ENCODE results near the gene PGPEP1.
A peak's percentile ranks its signal among the peaks of the same experiment; 100 is the strongest.

PGPEP1 gene

DNA sequence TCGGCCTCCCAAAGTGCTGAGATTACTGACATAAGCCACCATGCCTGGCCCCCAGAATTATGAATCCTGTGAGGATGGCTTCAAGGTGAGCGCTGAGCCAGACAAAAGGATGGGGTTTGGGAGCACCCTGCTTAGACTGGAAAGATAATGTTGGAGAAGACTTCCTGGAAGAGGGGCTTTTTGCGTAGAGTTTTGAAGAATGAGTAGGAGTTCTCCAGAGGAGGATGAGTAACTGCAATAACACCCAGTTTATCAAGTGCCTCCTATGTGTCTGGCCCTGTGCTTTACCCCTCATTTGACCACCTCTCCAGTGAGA lies 44.9 kb downstream of the PGPEP1 start:
- peaks cover 9% of the 10 kb centered on the region for H3K4me1 ChIP-seq (ENCODE audit: insufficient read depth, low read length, severe bottlenecking)
- H3K9ac ChIP-seq (ENCODE audit: low read length): no peak overlapping the region
- no peaks in the 10 kb centered on the region for H3F3A ChIP-seq (ENCODE audit: insufficient read depth, low read length)
- H3K4me2 ChIP-seq (ENCODE audit: low read length): no peak overlapping the region
- H3K79me2 ChIP-seq (ENCODE audit: insufficient read depth, low read length): no peaks in the 10 kb centered on the region
- H3K9me3 ChIP-seq (ENCODE audit: low read length): no peaks in the 10 kb centered on the region
- H4K20me1 ChIP-seq (ENCODE audit: insufficient read depth, low read length): no peaks in the 10 kb centered on the region
- H3K9me2 ChIP-seq (ENCODE audit: low read depth, low read length): no peaks in the 10 kb centered on the region
- peaks cover 23% of the 10 kb centered on the region; the same call in 1 of the 2 replicates for H3K27me3 ChIP-seq (ENCODE audit: insufficient read depth, low read length)
- H3K27ac ChIP-seq (ENCODE audit: low read depth, low read length, poor library complexity, severe bottlenecking): no peak overlapping the region
- TF ChIP-seq, protein P1, sequence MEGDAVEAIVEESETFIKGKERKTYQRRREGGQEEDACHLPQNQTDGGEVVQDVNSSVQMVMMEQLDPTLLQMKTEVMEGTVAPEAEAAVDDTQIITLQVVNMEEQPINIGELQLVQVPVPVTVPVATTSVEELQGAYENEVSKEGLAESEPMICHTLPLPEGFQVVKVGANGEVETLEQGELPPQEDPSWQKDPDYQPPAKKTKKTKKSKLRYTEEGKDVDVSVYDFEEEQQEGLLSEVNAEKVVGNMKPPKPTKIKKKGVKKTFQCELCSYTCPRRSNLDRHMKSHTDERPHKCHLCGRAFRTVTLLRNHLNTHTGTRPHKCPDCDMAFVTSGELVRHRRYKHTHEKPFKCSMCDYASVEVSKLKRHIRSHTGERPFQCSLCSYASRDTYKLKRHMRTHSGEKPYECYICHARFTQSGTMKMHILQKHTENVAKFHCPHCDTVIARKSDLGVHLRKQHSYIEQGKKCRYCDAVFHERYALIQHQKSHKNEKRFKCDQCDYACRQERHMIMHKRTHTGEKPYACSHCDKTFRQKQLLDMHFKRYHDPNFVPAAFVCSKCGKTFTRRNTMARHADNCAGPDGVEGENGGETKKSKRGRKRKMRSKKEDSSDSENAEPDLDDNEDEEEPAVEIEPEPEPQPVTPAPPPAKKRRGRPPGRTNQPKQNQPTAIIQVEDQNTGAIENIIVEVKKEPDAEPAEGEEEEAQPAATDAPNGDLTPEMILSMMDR (IDR thresholded peaks at IDR 0.05; ENCODE audit: low read length): no peak
- no peak for TF ChIP-seq EZH2 (IDR thresholded peaks at IDR 0.05; ENCODE audit: borderline replicate concordance, low read length)
- no peaks in the 10 kb centered on the region for H3K36me3 ChIP-seq (ENCODE audit: insufficient read depth, low read length)
- no peak overlapping the region for H2AFZ ChIP-seq (ENCODE audit: low read length)
- no peak overlapping the region for H3K4me3 ChIP-seq (ENCODE audit: low read depth, low read length, poor library complexity, severe bottlenecking)

DNA sequence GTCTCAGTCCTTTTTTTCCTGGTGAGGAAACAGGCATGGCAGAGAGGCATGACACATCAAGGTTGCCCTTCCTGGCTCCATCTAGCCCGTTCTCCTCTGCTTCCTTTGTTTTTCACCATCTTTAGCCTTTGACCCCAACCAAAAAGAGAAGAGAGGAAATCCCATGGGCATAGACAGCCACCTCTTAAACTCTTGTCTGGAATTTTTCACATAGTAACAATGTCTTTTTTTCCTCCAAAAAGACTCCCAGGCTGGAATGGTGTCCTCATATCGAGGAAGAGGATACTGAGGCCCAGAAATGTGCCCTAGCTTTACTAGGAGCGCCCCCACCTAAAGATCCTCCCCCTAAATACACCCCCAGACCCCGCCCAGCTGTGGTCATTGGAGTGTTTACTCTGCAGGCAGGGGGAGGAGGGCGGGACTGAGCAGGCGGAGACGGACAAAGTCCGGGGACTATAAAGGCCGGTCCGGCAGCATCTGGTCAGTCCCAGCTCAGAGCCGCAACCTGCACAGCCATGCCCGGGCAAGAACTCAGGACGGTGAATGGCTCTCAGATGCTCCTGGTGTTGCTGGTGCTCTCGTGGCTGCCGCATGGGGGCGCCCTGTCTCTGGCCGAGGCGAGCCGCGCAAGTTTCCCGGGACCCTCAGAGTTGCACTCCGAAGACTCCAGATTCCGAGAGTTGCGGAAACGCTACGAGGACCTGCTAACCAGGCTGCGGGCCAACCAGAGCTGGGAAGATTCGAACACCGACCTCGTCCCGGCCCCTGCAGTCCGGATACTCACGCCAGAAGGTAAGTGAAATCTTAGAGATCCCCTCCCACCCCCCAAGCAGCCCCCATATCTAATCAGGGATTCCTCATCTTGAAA lies 45.5 kb downstream of the PGPEP1 start, which contains the start of gene GDF15:
GDF15 (plus strand) TSS at position 484 of the 868 bp plus-strand sequence; CDS start at position 516, 32 bp downstream.
- no peaks in the 10 kb centered on the region for H4K20me1 ChIP-seq (ENCODE audit: insufficient read depth, low read length)
- H3K9me3 ChIP-seq (ENCODE audit: low read length): no peaks in the 10 kb centered on the region
- H3K36me3 ChIP-seq (ENCODE audit: insufficient read depth, low read length): no peaks in the 10 kb centered on the region
- H3K4me1 ChIP-seq (ENCODE audit: insufficient read depth, low read length, severe bottlenecking): peaks cover 9% of the 10 kb centered on the region
- peaks cover 23% of the 10 kb centered on the region; the same call in 1 of the 2 replicates for H3K27me3 ChIP-seq (ENCODE audit: insufficient read depth, low read length)
- no peak within 1 kb of the TSS for H3K4me2 ChIP-seq (ENCODE audit: low read length)
- no peaks in the 10 kb centered on the region for H3F3A ChIP-seq (ENCODE audit: insufficient read depth, low read length)
- no peaks in the 10 kb centered on the region for H3K9me2 ChIP-seq (ENCODE audit: low read depth, low read length)
- H3K79me2 ChIP-seq (ENCODE audit: insufficient read depth, low read length): no peaks in the 10 kb centered on the region
- TF ChIP-seq, protein P1 (IDR thresholded peaks at IDR 0.05; ENCODE audit: low read length): peak; percentile 73
- TF ChIP-seq EZH2 (IDR thresholded peaks at IDR 0.05; ENCODE audit: borderline replicate concordance, low read length): no peak
- no peak within 1 kb of the TSS for H2AFZ ChIP-seq (ENCODE audit: low read length)
- no peak within 1 kb of the TSS for H3K4me3 ChIP-seq (ENCODE audit: low read depth, low read length, poor library complexity, severe bottlenecking)
- no peak within 1 kb of the TSS for H3K9ac ChIP-seq (ENCODE audit: low read length)
- H3K27ac ChIP-seq (ENCODE audit: low read depth, low read length, poor library complexity, severe bottlenecking): no peak within 1 kb of the TSS

DNA sequence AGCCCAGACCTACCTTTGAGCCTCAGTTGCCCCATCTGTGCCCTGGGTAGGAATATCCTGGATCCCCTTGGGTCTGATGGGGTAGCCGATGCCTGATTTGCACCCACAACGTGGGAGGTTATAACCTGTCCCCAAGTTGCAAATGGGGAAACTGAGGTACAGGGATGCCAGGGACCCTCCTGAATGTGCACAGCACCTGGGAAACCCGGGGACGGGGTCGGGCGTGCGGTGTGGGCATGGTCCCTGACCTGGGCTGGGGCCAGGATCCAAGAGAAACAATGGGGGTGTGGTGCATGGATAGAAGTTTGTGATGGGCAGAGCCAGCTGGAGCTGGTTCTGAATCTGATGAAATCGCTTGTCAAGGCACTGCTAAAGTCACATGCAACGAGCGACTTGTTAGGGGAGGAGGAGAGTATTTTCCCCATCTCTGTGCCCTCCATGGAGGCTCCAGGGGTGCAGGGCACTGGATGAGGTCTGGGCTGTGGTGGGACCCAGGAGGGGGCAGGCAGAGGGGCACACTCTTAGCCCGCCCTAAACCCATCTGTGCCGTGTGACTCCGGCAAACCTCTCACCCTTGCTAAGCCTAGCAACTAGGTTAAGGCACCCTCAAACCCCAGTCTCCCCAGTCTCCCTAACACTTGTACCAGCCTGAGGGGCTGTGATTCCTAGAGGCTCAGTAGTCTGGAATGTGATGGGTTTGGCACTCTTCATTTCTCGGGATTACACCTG lies 46.3 kb downstream of the PGPEP1 start:
- no peak for TF ChIP-seq EZH2 (IDR thresholded peaks at IDR 0.05; ENCODE audit: borderline replicate concordance, low read length)
- TF ChIP-seq, protein P1 (IDR thresholded peaks at IDR 0.05; ENCODE audit: low read length): no peak
- Histone ChIP-seq H3K4me3 (ENCODE audit: low read depth, low read length, poor library complexity, severe bottlenecking) (no peak overlapping the region), H3K9me3 (ENCODE audit: low read length) (no peaks in the 10 kb centered on the region), H3K36me3 (ENCODE audit: insufficient read depth, low read length) (no peaks in the 10 kb centered on the region), H3K79me2 (ENCODE audit: insufficient read depth, low read length) (no peaks in the 10 kb centered on the region), H3K4me1 (ENCODE audit: insufficient read depth, low read length, severe bottlenecking) (peaks cover 9% of the 10 kb centered on the region), H4K20me1 (ENCODE audit: insufficient read depth, low read length) (no peaks in the 10 kb centered on the region), H3K4me2 (ENCODE audit: low read length) (no peak overlapping the region), H3K9me2 (ENCODE audit: low read depth, low read length) (no peaks in the 10 kb centered on the region), H2AFZ (ENCODE audit: low read length) (no peak overlapping the region), H3F3A (ENCODE audit: insufficient read depth, low read length) (no peaks in the 10 kb centered on the region), H3K27ac (ENCODE audit: low read depth, low read length, poor library complexity, severe bottlenecking) (no peak overlapping the region), H3K9ac (ENCODE audit: low read length) (no peak overlapping the region), H3K27me3 (ENCODE audit: insufficient read depth, low read length) (peaks cover 23% of the 10 kb centered on the region; the same call in 1 of the 2 replicates)

All from OCI-LY1 (cell line).